ENCODE results near the gene CITED4.

- TF ChIP-seq POLR2A (IDR thresholded peaks at IDR 0.05), result no peak
- TF ChIP-seq, protein P1, sequence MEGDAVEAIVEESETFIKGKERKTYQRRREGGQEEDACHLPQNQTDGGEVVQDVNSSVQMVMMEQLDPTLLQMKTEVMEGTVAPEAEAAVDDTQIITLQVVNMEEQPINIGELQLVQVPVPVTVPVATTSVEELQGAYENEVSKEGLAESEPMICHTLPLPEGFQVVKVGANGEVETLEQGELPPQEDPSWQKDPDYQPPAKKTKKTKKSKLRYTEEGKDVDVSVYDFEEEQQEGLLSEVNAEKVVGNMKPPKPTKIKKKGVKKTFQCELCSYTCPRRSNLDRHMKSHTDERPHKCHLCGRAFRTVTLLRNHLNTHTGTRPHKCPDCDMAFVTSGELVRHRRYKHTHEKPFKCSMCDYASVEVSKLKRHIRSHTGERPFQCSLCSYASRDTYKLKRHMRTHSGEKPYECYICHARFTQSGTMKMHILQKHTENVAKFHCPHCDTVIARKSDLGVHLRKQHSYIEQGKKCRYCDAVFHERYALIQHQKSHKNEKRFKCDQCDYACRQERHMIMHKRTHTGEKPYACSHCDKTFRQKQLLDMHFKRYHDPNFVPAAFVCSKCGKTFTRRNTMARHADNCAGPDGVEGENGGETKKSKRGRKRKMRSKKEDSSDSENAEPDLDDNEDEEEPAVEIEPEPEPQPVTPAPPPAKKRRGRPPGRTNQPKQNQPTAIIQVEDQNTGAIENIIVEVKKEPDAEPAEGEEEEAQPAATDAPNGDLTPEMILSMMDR (IDR thresholded peaks at IDR 0.05), result no peak
- TF ChIP-seq POLR2AphosphoS5 (IDR thresholded peaks at IDR 0.05), result no peak
Observed at GRCh38 chr1:40824591-40825434, 37.4 kb downstream of the CITED4 start.
